ENCODE results near the gene SH2D2A.

SH2D2A gene

GRCh38 chr1:156838972-156839371 is 22.3 kb upstream of the SH2D2A start:
- DNase-seq (ENCODE audit: low read depth): no peak
- H3K4me3 ChIP-seq (ENCODE audit: low read depth, low read length): no peak overlapping the region
- TF ChIP-seq CTCF (IDR thresholded peaks at IDR 0.05; ENCODE audit: low read depth, low read length, missing control alignments): peak; percentile 92

GRCh38 chr1:156836892-156837291 is 20.2 kb upstream of the SH2D2A start:
- no peak overlapping the region for H3K4me3 ChIP-seq (ENCODE audit: low read depth, low read length)
- no peak for TF ChIP-seq CTCF (IDR thresholded peaks at IDR 0.05; ENCODE audit: low read depth, low read length, missing control alignments)
- DNase-seq (ENCODE audit: low read depth): no peak

- H3K4me3 ChIP-seq (ENCODE audit: low read depth, low read length): no peak overlapping the region
- peak; percentile 33 for DNase-seq (ENCODE audit: low read depth)
- TF ChIP-seq CTCF (IDR thresholded peaks at IDR 0.05; ENCODE audit: low read depth, low read length, missing control alignments): no peak
Observed at GRCh38 chr1:156836041-156836654, 19.5 kb upstream of the SH2D2A start.

GRCh38 chr1:156834322-156834721 is 17.7 kb upstream of the SH2D2A start:
- DNase-seq (ENCODE audit: low read depth): no peak
- no peak for TF ChIP-seq CTCF (IDR thresholded peaks at IDR 0.05; ENCODE audit: low read depth, low read length, missing control alignments)
- no peak overlapping the region for H3K4me3 ChIP-seq (ENCODE audit: low read depth, low read length)

- no peak for TF ChIP-seq CTCF (IDR thresholded peaks at IDR 0.05; ENCODE audit: low read depth, low read length, missing control alignments)
Observed at GRCh38 chr1:156833603-156834002, 17.0 kb upstream of the SH2D2A start.

GRCh38 chr1:156832434-156832833 is 15.8 kb upstream of the SH2D2A start:
- H3K4me3 ChIP-seq (ENCODE audit: low read depth, low read length): no peak overlapping the region
- TF ChIP-seq CTCF (IDR thresholded peaks at IDR 0.05; ENCODE audit: low read depth, low read length, missing control alignments): no peak
- no peak for DNase-seq (ENCODE audit: low read depth)

More at GRCh38 chr1:156833603-156834002, 17.0 kb upstream of the SH2D2A start:
- DNase-seq (ENCODE audit: low read depth): no peak
- no peak overlapping the region for H3K4me3 ChIP-seq (ENCODE audit: low read depth, low read length)

All from GM12864 (cell line).